GM12864 (cell line): ENCODE measurements around the gene BCKDHB.
"Not testable (repeated sequence)": the region's sequence is repeated elsewhere in the genome, so short reads cannot be mapped to it uniquely, and the experiment has no call there.

ENCODE experiments used
- DNase-seq: peaks from one replicate; pipeline ENCODE4 v3.0.0-alpha.2; 2011; ENCODE audit warnings: low read depth
- H3K4me3 ChIP-seq: 2 replicates; pipeline ENCODE4 v1.5.1; 2011; ENCODE audit warnings: mild to moderate bottlenecking, low read depth, low read length, control low read depth
- TF ChIP-seq, protein P1 (sequence below): IDR thresholded peaks from 2 replicates; pipeline ENCODE4 v1.5.1; 2011; ENCODE audit warnings: low read depth, mild to moderate bottlenecking, moderate library complexity, low read length, control low read depth, inconsistent platforms; ENCODE audit errors: missing control alignments

BCKDHB gene

DNA sequence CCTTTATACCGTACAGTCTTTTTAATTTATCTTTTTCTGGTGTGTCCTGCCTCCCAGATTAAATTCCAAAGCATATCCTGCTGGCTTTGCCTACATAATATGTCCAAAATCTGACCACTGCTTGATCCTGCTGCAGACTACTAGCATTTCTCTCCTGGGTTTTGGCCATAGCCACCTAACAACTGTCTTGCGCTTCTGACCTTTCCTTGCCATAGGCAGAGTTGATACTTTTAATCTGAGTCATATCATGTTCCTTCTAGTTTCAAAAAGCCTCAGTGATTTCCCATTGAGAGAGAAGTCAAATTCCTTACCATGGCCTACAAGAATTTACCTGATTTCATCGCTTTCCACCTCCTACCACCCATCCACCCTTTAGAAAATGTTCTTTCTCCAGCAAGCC lies 104.8 kb downstream of the BCKDHB start:
- no peak for DNase-seq
- no peak overlapping the region for H3K4me3 ChIP-seq
- TF ChIP-seq, protein P1, sequence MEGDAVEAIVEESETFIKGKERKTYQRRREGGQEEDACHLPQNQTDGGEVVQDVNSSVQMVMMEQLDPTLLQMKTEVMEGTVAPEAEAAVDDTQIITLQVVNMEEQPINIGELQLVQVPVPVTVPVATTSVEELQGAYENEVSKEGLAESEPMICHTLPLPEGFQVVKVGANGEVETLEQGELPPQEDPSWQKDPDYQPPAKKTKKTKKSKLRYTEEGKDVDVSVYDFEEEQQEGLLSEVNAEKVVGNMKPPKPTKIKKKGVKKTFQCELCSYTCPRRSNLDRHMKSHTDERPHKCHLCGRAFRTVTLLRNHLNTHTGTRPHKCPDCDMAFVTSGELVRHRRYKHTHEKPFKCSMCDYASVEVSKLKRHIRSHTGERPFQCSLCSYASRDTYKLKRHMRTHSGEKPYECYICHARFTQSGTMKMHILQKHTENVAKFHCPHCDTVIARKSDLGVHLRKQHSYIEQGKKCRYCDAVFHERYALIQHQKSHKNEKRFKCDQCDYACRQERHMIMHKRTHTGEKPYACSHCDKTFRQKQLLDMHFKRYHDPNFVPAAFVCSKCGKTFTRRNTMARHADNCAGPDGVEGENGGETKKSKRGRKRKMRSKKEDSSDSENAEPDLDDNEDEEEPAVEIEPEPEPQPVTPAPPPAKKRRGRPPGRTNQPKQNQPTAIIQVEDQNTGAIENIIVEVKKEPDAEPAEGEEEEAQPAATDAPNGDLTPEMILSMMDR = no peak

DNA sequence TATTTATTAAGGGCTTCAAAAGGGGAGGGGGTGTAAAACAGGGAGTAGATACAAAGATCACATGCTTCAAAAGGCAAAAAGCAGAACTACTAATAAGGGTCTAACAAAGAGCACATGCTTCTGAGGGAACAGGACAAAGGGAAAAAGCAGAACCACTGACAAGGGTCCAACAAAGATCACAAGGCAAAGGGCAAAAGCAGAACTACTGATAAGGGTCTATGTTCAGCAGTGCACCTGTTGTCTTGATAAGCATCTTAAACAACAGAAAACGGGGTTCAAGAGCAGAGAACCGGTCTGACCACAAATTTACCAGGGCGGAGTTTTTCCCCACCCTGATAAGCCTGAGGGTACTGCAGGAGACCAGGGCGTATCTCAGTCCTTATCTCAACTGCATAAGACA lies 105.4 kb downstream of the BCKDHB start:
- not testable (repeated sequence) for H3K4me3 ChIP-seq, DNase-seq

DNA sequence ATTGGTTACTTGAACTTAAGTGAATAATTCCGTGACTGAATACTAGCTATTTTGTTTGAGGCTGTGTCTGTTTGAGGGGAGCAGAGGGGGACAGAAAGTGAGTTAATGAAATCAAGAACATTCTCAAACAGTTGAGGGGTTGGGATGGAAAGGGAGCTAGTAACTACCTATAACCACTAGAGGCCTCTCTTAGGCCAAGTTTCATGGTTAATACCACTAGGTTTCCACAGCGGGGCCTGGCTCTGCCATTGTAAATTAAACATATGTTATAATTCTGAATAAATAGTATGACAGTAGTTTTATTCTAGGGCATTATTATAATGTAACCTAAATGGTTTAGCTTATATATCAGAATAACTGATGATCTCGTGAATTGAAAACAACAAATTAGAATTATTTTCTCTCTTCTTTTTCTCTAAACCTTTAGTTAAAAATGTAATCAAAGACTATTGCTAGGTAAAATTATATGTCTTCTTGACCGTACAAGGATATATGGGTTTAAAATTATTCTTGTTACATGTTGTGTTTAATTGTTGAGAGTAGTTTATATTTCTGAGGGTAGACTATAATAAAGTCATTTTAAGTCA lies 108.1 kb downstream of the BCKDHB start:
- H3K4me3 ChIP-seq = no peak overlapping the region
- DNase-seq = peak; percentile 8
- TF ChIP-seq, protein P1 = peak; percentile 76

DNA sequence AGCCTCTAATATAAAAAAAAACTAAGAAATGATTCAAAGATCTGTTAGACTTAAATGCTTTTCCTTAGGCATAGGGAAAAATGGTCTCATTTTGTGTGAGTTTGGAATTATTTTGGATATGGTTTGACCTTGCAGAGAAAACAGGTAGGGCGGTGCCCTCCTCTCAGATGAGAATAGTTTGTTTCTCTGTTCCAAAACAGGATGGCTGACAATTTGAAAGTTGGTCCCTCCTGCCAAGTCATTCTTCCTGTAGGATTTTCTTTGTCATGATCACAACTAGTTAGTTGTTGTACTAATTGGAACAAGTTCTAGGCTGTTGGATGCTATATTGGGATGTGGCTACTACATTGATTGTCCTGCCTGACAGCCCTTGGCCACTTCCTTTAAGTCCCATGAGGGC lies 108.6 kb downstream of the BCKDHB start:
- H3K4me3 ChIP-seq = no peak overlapping the region
- TF ChIP-seq, protein P1 = no peak
- DNase-seq = no peak

DNA sequence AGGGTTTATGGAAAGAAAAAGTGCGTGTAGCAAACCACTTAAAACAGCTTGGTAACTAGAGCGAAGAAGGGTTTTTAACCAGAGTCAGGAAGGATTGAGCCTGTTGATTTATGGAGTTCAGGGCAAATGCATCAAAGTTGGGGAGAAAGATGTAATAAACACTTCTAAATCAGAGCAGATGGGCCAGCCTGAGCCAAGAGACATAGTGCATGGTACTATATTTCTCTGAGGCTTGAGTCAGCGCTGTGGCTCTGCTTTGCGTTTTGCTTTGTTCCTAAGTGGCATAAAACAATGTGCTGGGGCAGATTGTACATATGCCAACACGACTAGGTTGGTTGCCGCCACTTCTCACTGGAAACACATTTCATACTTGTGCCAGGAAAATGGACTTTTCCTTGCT lies 111.3 kb downstream of the BCKDHB start:
- DNase-seq = no peak
- H3K4me3 ChIP-seq = no peak overlapping the region
- TF ChIP-seq, protein P1 = no peak

DNA sequence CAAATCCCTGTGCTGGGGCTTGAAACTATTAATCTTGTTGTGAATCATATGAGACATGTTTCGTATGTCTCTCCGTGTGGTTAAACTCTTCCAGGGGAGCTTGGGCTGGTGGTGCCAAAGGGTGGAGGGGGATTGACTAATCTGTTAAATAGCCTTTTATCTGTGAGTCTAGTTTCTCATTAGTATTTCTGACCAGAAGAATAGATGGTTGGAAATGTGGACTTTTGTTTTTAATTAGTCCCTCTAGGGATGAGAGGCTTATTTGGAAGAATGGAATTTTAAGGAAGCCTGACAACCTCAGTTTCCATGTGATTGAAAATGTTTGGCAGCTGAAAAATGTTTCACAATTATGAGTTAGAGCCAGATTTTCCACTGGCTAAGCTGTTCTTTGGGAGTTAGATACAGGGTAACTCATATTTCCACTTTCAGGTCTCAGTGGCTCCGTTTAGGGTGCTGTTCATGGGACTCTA lies 117.3 kb downstream of the BCKDHB start:
- no peak for DNase-seq
- TF ChIP-seq, protein P1 = no peak
- H3K4me3 ChIP-seq = no peak overlapping the region

DNA sequence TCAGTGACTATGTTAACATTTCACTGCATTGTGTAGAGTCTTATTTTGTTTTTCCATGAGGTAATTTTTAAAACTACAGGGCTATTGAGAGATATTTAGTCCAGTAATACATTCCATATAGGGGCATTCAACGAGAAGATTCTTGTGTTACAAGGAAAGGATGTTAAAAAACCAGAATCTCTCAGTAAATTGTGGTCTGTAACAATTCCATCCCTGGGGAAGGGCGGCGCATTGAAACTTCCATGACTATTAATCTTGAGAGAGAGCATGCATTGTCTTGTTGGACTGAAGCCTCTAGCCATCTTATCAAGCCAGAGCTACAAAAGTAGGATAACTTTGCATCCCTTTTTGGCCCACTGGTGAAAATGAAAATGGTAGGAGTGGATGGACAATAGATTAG lies 119.7 kb downstream of the BCKDHB start:
- no peak for DNase-seq
- H3K4me3 ChIP-seq = no peak overlapping the region
- TF ChIP-seq, protein P1 = no peak
